Tibial artery (tissue), 4 donors: ENCODE data around the gene DGAT2.

Experiments
- DNase-seq, 2 donors: peaks; one replicate each; pipeline ENCODE4 v3.0.0-alpha.2; 2019
- H3K27ac ChIP-seq, 2 donors: fragments of 200-600 bp; sonication (generic) in 1 of 2; 1 replicate in 1 of 2; 2 replicates in 1 of 2; pipeline ENCODE4 v1.5.1; 2018 to 2019; ENCODE audit warnings: mild to moderate bottlenecking in 1 of 2
- H3K27me3 ChIP-seq, 2 donors: fragments of 200-600 bp; sonication (generic) in 1 of 2; one replicate each; pipeline versions ENCODE4 v1.5.1 to v1.6.0; 2016 to 2019
- H3K36me3 ChIP-seq, 3 donors: fragments of 200-600 bp; sonication (generic) in 2 of 3; one replicate each; pipeline ENCODE4 v1.5.1; 2016 to 2019; ENCODE audit warnings: mild to moderate bottlenecking in 2 of 3
- H3K4me1 ChIP-seq, 4 donors: fragments of 200-600 bp; sonication (generic) in 2 of 4; 1 replicate in 3 of 4; 2 replicates in 1 of 4; pipeline ENCODE4 v1.5.1; 2016 to 2019
- H3K4me3 ChIP-seq, 2 donors: fragments of 200-600 bp; sonication (generic) in 1 of 2; 1 replicate in 1 of 2; 2 replicates in 1 of 2; pipeline ENCODE4 v1.5.1; 2018 to 2019; ENCODE audit warnings: mild to moderate bottlenecking in 2 of 2
- H3K9me3 ChIP-seq, 3 donors: fragments of 200-600 bp; sonication (generic) in 1 of 3; one replicate each; pipeline ENCODE4 v1.5.1; 2016 to 2019
- CTCF ChIP-seq, 2 experiments: fragments of 200-600 bp in 1 of 2; fragments of 450-650 bp in 1 of 2; IDR thresholded peaks; one replicate each; pipeline ENCODE4 v1.5.1; 2017 to 2019; ENCODE audit warnings: antibody characterized with exemption in 2 of 2, mild to moderate bottlenecking in 1 of 2, moderate library complexity in 1 of 2
- intact Hi-C: fragments of 100-400 bp; cut with DNase I; formaldehyde crosslinking; loops from one replicate; pipeline ENCODE4 v1.15.0; 2023; ENCODE audit warnings: low total_unique reads

Gene DGAT2

GRCh38 chr11:75777461-75778110, 9.0 kb downstream of the DGAT2 start:
- DNase-seq, result no peak
- no peaks in the 10 kb centered on the region for H3K9me3 ChIP-seq
- no peak overlapping the region for H3K4me3 ChIP-seq
- no peaks in the 10 kb centered on the region for H3K36me3 ChIP-seq
- H3K27ac ChIP-seq, result no peak overlapping the region
- H3K4me1 ChIP-seq, result no peaks in the 10 kb centered on the region
- no peak for TF ChIP-seq CTCF (IDR thresholded peaks at IDR 0.05)
- H3K27me3 ChIP-seq, result no peaks in the 10 kb centered on the region
- intact Hi-C loops, result no loop called here

GRCh38 chr11:75778962-75779361, 10.4 kb downstream of the DGAT2 start:
- no peak for DNase-seq
- Histone ChIP-seq H3K27ac (no peak overlapping the region), H3K27me3 (no peaks in the 10 kb centered on the region), H3K4me3 (no peak overlapping the region), H3K9me3 (no peaks in the 10 kb centered on the region), H3K36me3 (no peaks in the 10 kb centered on the region), H3K4me1 (no peaks in the 10 kb centered on the region)
- intact Hi-C loops, result no loop called here
- TF ChIP-seq CTCF (IDR thresholded peaks at IDR 0.05), result no peak

GRCh38 chr11:75779960-75780359, 11.4 kb downstream of the DGAT2 start:
- Histone ChIP-seq H3K9me3 (no peaks in the 10 kb centered on the region), H3K36me3 (no peaks in the 10 kb centered on the region), H3K27ac (no peak overlapping the region), H3K4me1 (no peaks in the 10 kb centered on the region), H3K27me3 (no peaks in the 10 kb centered on the region), H3K4me3 (no peak overlapping the region)
- no peak for DNase-seq
- intact Hi-C loops, result loop anchor here (10.0 kb wide), 1 partner anchor 65 kb away; the partner anchor contains the start of gene MOGAT2
- TF ChIP-seq CTCF (IDR thresholded peaks at IDR 0.05), result no peak

GRCh38 chr11:75780888-75781287, 12.3 kb downstream of the DGAT2 start:
- no peak for TF ChIP-seq CTCF (IDR thresholded peaks at IDR 0.05)
- Histone ChIP-seq H3K36me3 (peaks cover 0 to 3% (median 0%) of the 10 kb centered on the region in 3 donors), H3K4me3 (no peak overlapping the region), H3K27ac (no peak overlapping the region), H3K4me1 (no peaks in the 10 kb centered on the region), H3K27me3 (no peaks in the 10 kb centered on the region), H3K9me3 (no peaks in the 10 kb centered on the region)
- intact Hi-C loops, result loop anchor here (10.0 kb wide), 1 partner anchor 66 kb away; the partner anchor contains the start of gene MOGAT2
- DNase-seq, result no peak

- Histone ChIP-seq H3K27ac (no peak overlapping the region), H3K36me3 (peaks cover 0 to 4% (median 0%) of the 10 kb centered on the region in 3 donors)
Measured at GRCh38 chr11:75781296-75781695, 12.7 kb downstream of the DGAT2 start.

More at GRCh38 chr11:75781296-75781695, 12.7 kb downstream of the DGAT2 start:
- no peak for DNase-seq
- H3K9me3 ChIP-seq, result no peaks in the 10 kb centered on the region
- H3K27me3 ChIP-seq, result no peaks in the 10 kb centered on the region
- TF ChIP-seq CTCF (IDR thresholded peaks at IDR 0.05), result no peak
- intact Hi-C loops, result loop anchor here (10.0 kb wide), 1 partner anchor 66 kb away; the partner anchor contains the start of gene MOGAT2
- no peak overlapping the region for H3K4me3 ChIP-seq
- H3K4me1 ChIP-seq, result no peaks in the 10 kb centered on the region
